NCI-H2171 treated with DMSO at 0.1 percent for 48 hours (cell line): ENCODE results near the gene THADA.
"Not testable (repeated sequence)": the region's sequence is repeated elsewhere in the genome, so short reads cannot be mapped to it uniquely, and the experiment has no call there.

Experiments used
- DNase-seq: peaks from one replicate; lab custom pipeline; 2025; lab: John Stamatoyannopoulos, UW

THADA gene

GRCh38 chr2:43207553-43208300 lies 388.1 kb downstream of the THADA start:
- DNase-seq = no peak

- DNase-seq = no peak
Observed at GRCh38 chr2:43206602-43207001, 389.2 kb downstream of the THADA start.

GRCh38 chr2:43203373-43203772 lies 392.5 kb downstream of the THADA start:
- DNase-seq = no peak

GRCh38 chr2:43202289-43202688 lies 393.5 kb downstream of the THADA start:
- no peak for DNase-seq

- DNase-seq = no peak
Observed at GRCh38 chr2:43201497-43201896, 394.3 kb downstream of the THADA start.

- no peak for DNase-seq
Observed at GRCh38 chr2:43201016-43201415, 394.8 kb downstream of the THADA start.

- no peak for DNase-seq
Observed at GRCh38 chr2:43199492-43200488, 396.0 kb downstream of the THADA start.

- no peak for DNase-seq
Observed at GRCh38 chr2:43198263-43198662, 397.6 kb downstream of the THADA start.

GRCh38 chr2:43197588-43197896 lies 398.3 kb downstream of the THADA start:
- no peak for DNase-seq

GRCh38 chr2:43196768-43197587 lies 398.9 kb downstream of the THADA start:
- DNase-seq = no peak

- no peak for DNase-seq
Observed at GRCh38 chr2:43194121-43194869, 401.5 kb downstream of the THADA start.

- no peak for DNase-seq
Observed at GRCh38 chr2:43193652-43194120, 402.2 kb downstream of the THADA start.

GRCh38 chr2:43192744-43193651 lies 402.8 kb downstream of the THADA start:
- no peak for DNase-seq

GRCh38 chr2:43191947-43192516 lies 403.8 kb downstream of the THADA start:
- DNase-seq = no peak

GRCh38 chr2:43190311-43191052 lies 405.4 kb downstream of the THADA start:
- DNase-seq = no peak

GRCh38 chr2:43189861-43190260 lies 406.0 kb downstream of the THADA start:
- DNase-seq = not testable (repeated sequence)

GRCh38 chr2:43188561-43189386 lies 407.1 kb downstream of the THADA start:
- no peak for DNase-seq

- DNase-seq = no peak
Observed at GRCh38 chr2:43186679-43187374, 409.0 kb downstream of the THADA start.
